HG03139 (cell line): ENCODE results near the gene PROS1.
"Not testable (repeated sequence)": the region's sequence is repeated elsewhere in the genome, so short reads cannot be mapped to it uniquely, and the experiment has no call there.

Experiments used
- ATAC-seq: cut with Tn5 transposase; IDR thresholded peaks from one replicate; pipeline ENCODE4 v1.9.1; 2021; ENCODE audit not compliant: unreplicated experiment

PROS1 gene

GRCh38 chr3:93969997-93970396, 3.7 kb downstream of the PROS1 start:
- no peak for ATAC-seq

- ATAC-seq, result no peak
Measured at GRCh38 chr3:93969443-93969842, 4.3 kb downstream of the PROS1 start.

- not testable (repeated sequence) for ATAC-seq
Measured at GRCh38 chr3:93965106-93965505, 8.6 kb downstream of the PROS1 start.

GRCh38 chr3:93962798-93963197, 10.9 kb downstream of the PROS1 start:
- no peak for ATAC-seq

DNA sequence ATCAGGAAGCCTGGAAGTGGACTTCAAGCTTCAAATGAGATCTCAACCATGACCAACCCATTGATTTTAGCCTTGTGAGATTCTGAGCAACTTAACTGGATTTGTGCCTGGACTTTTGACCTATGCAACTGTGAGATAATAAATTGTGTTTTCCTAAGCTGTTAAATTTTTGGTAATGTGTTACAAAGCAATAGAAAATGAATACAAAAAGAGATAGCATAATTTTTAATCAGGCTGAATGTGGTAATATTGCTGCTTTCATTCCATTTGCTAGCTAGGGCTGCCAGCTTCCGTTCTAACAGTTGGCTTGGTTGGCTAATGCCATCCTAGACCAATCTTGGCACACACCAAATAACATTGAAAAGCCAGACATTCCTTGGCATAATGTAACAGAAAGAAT, 12.2 kb downstream of the PROS1 start:
- no peak for ATAC-seq

GRCh38 chr3:93961026-93961425, 12.7 kb downstream of the PROS1 start:
- ATAC-seq, result no peak

DNA sequence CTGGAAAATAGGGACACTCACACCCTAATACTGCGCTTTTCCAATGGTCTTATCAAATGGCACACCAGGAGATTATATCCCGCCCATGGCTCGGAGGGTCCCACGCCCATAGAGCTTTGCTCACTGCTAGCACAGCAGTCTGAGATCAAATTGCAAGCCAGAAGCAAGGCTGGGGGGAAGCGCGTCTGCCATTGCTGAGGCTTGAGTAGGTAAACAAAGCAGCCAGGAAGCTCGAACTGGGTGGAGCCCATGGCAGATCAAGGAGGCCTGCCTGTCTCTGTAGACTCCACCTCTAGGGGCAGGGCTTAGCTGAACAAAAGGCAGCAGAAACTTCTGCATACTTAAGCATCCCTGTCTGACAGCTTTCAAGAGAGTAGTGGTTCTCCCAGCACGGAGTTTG, 23.7 kb downstream of the PROS1 start:
- ATAC-seq, result not testable (repeated sequence)

- ATAC-seq, result not testable (repeated sequence)
Measured at GRCh38 chr3:93937485-93937884, 36.2 kb downstream of the PROS1 start.

- ATAC-seq, result no peak
Measured at GRCh38 chr3:93936549-93936948, 37.1 kb downstream of the PROS1 start.

- ATAC-seq, result no peak
Measured at GRCh38 chr3:93934366-93935046, 39.2 kb downstream of the PROS1 start.

DNA sequence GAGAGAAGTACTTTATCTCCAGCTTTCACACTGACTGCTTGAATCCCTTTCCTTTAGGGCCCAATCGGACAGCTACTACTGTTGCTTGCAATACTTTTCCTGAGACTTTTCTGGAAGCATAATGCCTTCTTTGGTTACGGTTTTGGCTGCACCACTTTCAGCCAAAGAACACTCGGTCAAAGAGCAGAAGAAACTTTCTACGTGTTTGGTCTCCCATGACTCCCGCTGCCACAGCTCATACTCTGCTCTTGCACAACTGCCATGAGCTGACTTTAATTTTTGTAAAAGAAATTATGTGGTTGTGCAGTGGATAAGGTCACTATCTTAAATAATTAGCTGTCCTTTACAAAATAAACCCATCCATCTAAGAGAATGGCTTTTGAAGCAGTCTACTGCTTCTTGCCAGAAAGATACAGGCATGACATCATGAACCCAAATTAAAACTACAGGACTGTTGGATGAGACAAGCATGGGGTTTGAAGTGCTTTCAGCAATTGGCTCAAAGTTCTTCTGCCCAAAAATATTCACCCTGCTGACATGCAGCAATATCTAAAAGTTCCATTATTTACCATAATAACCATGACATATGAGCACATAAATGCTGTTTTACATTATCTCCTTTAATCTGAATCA, 42.0 kb downstream of the PROS1 start:
- ATAC-seq, result no peak

GRCh38 chr3:93930041-93930440, 43.7 kb downstream of the PROS1 start:
- no peak for ATAC-seq

DNA sequence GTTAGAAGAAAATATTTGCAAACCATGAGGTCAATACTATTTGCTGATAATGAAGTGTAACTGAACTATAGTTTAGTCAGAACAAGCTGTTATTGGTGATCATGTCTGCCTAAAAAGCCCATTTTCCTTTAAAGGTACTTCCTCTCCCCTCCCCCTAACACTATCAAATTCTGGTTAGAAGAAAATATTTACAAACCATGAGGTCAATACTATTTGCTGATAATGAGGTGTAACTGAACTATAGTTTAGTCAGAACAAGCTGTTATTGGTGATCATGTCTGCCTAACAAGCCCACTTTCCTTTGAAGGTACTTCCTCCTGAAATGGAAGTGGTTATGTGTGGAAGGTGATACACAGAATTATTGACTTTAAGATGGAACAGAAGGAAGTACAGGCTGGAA, 46.9 kb downstream of the PROS1 start:
- no peak for ATAC-seq

DNA sequence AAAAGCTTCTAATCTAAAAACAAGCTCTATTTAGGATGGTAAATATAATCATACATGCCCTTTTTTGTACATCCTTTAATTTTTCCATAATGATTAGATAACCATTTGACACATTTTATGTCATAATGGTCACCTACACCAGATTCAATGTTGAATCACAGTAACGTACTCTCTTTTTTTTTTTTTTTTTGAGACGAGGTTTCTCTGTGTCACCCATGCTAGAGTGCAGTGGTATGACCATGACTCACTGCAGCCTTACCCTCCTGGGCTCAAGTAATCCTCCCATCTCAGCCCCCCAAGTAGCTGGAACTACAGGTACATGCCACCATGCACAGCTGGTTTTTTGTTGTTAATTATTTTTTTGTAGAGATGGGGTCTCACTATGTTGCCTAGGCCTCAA, 49.2 kb downstream of the PROS1 start:
- ATAC-seq, result no peak

- no peak for ATAC-seq
Measured at GRCh38 chr3:93923006-93923405, 50.7 kb downstream of the PROS1 start.

- ATAC-seq, result not testable (repeated sequence)
Measured at GRCh38 chr3:93917546-93918029, 56.1 kb downstream of the PROS1 start.

DNA sequence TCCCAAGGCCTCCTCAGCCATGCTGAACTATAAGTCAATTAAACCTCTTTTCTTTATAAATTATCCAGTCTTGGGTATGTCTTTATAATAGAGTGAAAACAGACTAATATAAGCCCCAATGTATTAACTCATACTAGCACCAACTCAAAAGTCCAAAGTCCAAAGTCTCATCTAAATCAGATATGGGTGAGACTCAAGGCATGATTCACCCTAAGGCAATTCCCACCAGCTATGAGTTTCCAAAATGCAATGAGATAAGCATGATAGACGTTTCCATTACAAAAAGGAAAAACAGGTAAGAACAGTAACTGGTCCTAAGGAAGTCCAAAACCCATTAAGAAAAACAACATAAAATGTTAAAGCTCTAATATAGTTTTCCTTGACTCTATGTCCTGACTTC, 60.1 kb downstream of the PROS1 start:
- ATAC-seq, result not testable (repeated sequence)

GRCh38 chr3:93911206-93911605, 62.5 kb downstream of the PROS1 start:
- no peak for ATAC-seq

GRCh38 chr3:93910097-93910496, 63.6 kb downstream of the PROS1 start:
- no peak for ATAC-seq

GRCh38 chr3:93907132-93907531, 66.6 kb downstream of the PROS1 start:
- no peak for ATAC-seq

DNA sequence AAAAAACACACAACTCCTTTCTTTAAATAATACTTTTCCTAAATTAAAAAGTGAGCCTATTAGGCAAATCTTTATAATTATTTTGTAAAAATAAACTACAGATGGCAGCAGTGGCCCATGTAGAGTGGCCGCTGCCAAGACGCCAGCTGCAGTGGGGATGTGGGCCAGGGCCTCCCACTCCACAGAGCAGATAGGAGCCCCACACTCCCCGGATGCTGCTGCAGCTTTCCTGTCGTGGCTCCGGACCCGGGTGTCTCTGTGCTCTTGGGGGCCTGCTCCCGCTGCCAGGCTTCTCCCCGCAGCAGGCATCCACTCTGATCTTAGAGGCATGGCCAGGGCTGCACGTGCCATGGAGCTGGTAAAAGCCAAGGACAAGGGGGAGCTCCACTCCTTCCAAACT, 67.5 kb downstream of the PROS1 start:
- ATAC-seq, result no peak

GRCh38 chr3:93904568-93904967, 69.1 kb downstream of the PROS1 start:
- no peak for ATAC-seq
